ENCODE measurements around the gene SLC44A1. TPM values are rescaled to one million over a fixed set of nuclear protein-coding genes. Genes with fewer than 3 reads are reported as not detected.

The SLC44A1 gene
- polyA plus RNA-seq, 1 of the 3 experiments (the other 2 are of a cell fraction), result 4.5 TPM

DNA sequence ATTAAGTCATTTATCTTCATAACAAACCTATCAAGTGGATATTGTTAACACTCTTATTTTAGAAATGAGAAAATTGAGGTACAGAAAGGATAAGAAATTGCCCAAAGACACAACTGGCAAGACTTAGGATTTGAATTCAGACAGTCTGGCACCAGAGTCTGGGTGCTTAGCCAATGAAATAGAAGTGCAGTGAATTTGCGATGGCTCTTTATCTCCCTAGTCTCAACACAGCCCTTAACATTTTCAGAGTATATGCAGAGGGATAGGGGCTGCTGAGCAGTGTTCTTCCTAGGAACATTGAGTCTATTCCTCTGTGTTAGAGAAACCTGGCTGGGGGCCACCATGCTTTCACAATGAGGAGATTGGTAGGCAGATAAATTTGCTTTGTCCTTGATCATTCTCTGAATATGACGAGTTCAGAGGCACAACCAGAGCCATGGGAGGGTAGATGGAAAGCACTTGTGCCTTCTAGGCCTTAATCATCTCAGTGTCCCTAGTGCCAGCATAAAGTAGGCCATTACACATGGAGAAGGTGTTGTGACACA is 197.2 kb downstream of the SLC44A1 start:
- WGBS (ENCODE audit: low lambda C conversion rate), result 78% methylated on average over 2 of the region's 2 CpGs

DNA sequence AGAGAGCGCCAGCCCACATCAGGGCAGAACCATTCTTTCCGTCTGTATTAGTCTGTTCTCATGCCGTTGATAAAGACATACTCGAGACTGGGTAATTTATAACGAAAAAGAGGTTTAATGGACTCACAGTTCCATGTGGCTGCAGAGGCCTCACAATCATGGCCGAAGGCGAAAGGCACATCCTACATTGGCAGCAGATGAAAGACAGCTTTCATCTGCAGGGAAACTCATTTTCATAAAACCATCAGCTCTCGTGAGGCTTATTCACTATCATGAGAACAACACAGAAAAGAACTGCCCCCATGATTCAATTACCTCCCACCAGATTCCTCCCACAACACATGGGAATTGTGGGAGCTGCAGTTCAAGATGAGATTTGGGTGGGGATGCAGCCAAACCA is 198.7 kb downstream of the SLC44A1 start:
- H3K9me3 ChIP-seq, result no peaks in the 10 kb centered on the region
- H3K79me2 ChIP-seq (ENCODE audit: insufficient read depth), result no peaks in the 10 kb centered on the region
- H3K36me3 ChIP-seq (replicated peaks in 1 of 2; ENCODE audit: control insufficient read depth in 1 of 2, insufficient read depth in 2 of 2, low read length in 1 of 2), result no peaks in the 10 kb centered on the region
- no peaks in the 10 kb centered on the region for H3K9me2 ChIP-seq
- ChIA-PET CTCF (interaction anchor here (1.4 kb wide), 1 partner anchor 27 kb away, joined by 4 read pairs; no protein-coding TSS in a partner anchor), POLR2A (no interaction called here)
- H3K4me2 ChIP-seq, result no peak overlapping the region
- H3K27me3 ChIP-seq (ENCODE audit: insufficient read depth), result no peaks in the 10 kb centered on the region
- H4K20me1 ChIP-seq (ENCODE audit: insufficient read depth), result no peaks in the 10 kb centered on the region
- H2AFZ ChIP-seq (ENCODE audit: low read depth), result no peak overlapping the region
- H3K9ac ChIP-seq, result no peak overlapping the region
- TF ChIP-seq NRF1 (IDR thresholded peaks at IDR 0.05; ENCODE audit: low read depth, low read length), result no peak
- H3F3A ChIP-seq (replicated peaks; ENCODE audit: insufficient read depth), result no peaks in the 10 kb centered on the region
- 92% methylated on average over 8 of the region's 8 CpGs for WGBS (ENCODE audit: low lambda C conversion rate)
- DNase-seq, result no peak
- H3K4me3 ChIP-seq (ENCODE audit: low read depth in 2 of 2, low read length in 1 of 2), result no peak overlapping the region
- H3K27ac ChIP-seq (ENCODE audit: low read depth in 2 of 2, low read length in 1 of 2), result no peak overlapping the region
- H3K4me1 ChIP-seq (ENCODE audit: control insufficient read depth in 1 of 2, insufficient read depth in 2 of 2, low read depth in 1 of 2, low read length in 1 of 2), result peaks cover 0 to 3% of the 10 kb centered on the region in 2 experiments; a peak in 1 of 4 replicates

More for the DNA sequence above, 197.2 kb downstream of the SLC44A1 start:
- TF ChIP-seq ELF1 (IDR thresholded peaks at IDR 0.05), result no peak
- CTCF ChIA-PET, result no interaction called here
- Histone ChIP-seq H4K20me1 (ENCODE audit: insufficient read depth) (no peaks in the 10 kb centered on the region), H3K9ac (no peak overlapping the region), H3K79me2 (ENCODE audit: insufficient read depth) (no peaks in the 10 kb centered on the region), H3F3A (replicated peaks; ENCODE audit: insufficient read depth) (no peaks in the 10 kb centered on the region), H3K4me3 (ENCODE audit: low read depth in 2 of 2, low read length in 1 of 2) (no peak overlapping the region), H3K27me3 (ENCODE audit: insufficient read depth) (no peaks in the 10 kb centered on the region), H2AFZ (ENCODE audit: low read depth) (no peak overlapping the region), H3K9me2 (no peaks in the 10 kb centered on the region), H3K9me3 (no peaks in the 10 kb centered on the region), H3K4me2 (no peak overlapping the region), H3K27ac (ENCODE audit: low read depth in 2 of 2, low read length in 1 of 2) (no peak overlapping the region), H3K36me3 (replicated peaks in 1 of 2; ENCODE audit: control insufficient read depth in 1 of 2, insufficient read depth in 2 of 2, low read length in 1 of 2) (no peaks in the 10 kb centered on the region), H3K4me1 (ENCODE audit: control insufficient read depth in 1 of 2, insufficient read depth in 2 of 2, low read depth in 1 of 2, low read length in 1 of 2) (no peaks in the 10 kb centered on the region; a peak in 1 of 4 replicates)
- POLR2A ChIA-PET, result no interaction called here
- DNase-seq, result no peak

GRCh38 chr9:105444130-105444529 is 199.7 kb downstream of the SLC44A1 start:
- Histone ChIP-seq H3K27ac (ENCODE audit: low read depth in 2 of 2, low read length in 1 of 2) (no peak overlapping the region), H3K9ac (no peak overlapping the region), H3K4me2 (no peak overlapping the region), H3K36me3 (replicated peaks in 1 of 2; ENCODE audit: control insufficient read depth in 1 of 2, insufficient read depth in 2 of 2, low read length in 1 of 2) (no peaks in the 10 kb centered on the region), H3K4me3 (ENCODE audit: low read depth in 2 of 2, low read length in 1 of 2) (no peak overlapping the region), H3K27me3 (ENCODE audit: insufficient read depth) (no peaks in the 10 kb centered on the region), H3K79me2 (ENCODE audit: insufficient read depth) (peaks cover 9% of the 10 kb centered on the region), H3K9me3 (no peaks in the 10 kb centered on the region), H4K20me1 (ENCODE audit: insufficient read depth) (no peaks in the 10 kb centered on the region), H2AFZ (ENCODE audit: low read depth) (no peak overlapping the region), H3K4me1 (ENCODE audit: control insufficient read depth in 1 of 2, insufficient read depth in 2 of 2, low read depth in 1 of 2, low read length in 1 of 2) (peaks cover 0 to 3% of the 10 kb centered on the region in 2 experiments; a peak in 2 of 4 replicates), H3K9me2 (no peaks in the 10 kb centered on the region), H3F3A (replicated peaks; ENCODE audit: insufficient read depth) (peaks cover 5% of the 10 kb centered on the region)
- ChIA-PET CTCF (interaction anchor here (0.6 to 1.4 kb wide), 3 partner anchors 17 to 130 kb away, joined by 3 to 4 read pairs (median 3); no protein-coding TSS in a partner anchor), POLR2A (no interaction called here)
- WGBS (ENCODE audit: low lambda C conversion rate), result 77% methylated on average over 4 of the region's 4 CpGs
- no peak for DNase-seq
- TF ChIP-seq TEAD4 (IDR thresholded peaks at IDR 0.05; ENCODE audit: borderline replicate concordance, insufficient read depth) (no peak), YY1 (IDR thresholded peaks at IDR 0.05; ENCODE audit: low read depth) (no peak), MEF2A (IDR thresholded peaks at IDR 0.05; ENCODE audit: borderline replicate concordance, low read depth) (no peak), EP300 (IDR thresholded peaks at IDR 0.05; ENCODE audit: borderline replicate concordance in 1 of 2, low read depth in 1 of 2, low read length in 1 of 2) (no peak), RAD21 (IDR thresholded peaks at IDR 0.05; ENCODE audit: low read length) (no peak), GATA2 (CRISPR knock-in tag; IDR thresholded peaks at IDR 0.05) (no peak), JUND (IDR thresholded peaks at IDR 0.05) (no peak), TAF1 (IDR thresholded peaks at IDR 0.05; ENCODE audit: borderline replicate concordance, low read depth, low read length) (no peak), SMC3 (IDR thresholded peaks at IDR 0.05; ENCODE audit: low read depth, low read length) (no peak), ZBTB33 (IDR thresholded peaks at IDR 0.05; ENCODE audit: borderline replicate concordance, low read depth) (no peak)
- TF ChIP-seq, protein P1, sequence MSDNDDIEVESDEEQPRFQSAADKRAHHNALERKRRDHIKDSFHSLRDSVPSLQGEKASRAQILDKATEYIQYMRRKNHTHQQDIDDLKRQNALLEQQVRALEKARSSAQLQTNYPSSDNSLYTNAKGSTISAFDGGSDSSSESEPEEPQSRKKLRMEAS (IDR thresholded peaks at IDR 0.05; ENCODE audit: low read depth), result no peak
- TF ChIP-seq, protein P2, sequence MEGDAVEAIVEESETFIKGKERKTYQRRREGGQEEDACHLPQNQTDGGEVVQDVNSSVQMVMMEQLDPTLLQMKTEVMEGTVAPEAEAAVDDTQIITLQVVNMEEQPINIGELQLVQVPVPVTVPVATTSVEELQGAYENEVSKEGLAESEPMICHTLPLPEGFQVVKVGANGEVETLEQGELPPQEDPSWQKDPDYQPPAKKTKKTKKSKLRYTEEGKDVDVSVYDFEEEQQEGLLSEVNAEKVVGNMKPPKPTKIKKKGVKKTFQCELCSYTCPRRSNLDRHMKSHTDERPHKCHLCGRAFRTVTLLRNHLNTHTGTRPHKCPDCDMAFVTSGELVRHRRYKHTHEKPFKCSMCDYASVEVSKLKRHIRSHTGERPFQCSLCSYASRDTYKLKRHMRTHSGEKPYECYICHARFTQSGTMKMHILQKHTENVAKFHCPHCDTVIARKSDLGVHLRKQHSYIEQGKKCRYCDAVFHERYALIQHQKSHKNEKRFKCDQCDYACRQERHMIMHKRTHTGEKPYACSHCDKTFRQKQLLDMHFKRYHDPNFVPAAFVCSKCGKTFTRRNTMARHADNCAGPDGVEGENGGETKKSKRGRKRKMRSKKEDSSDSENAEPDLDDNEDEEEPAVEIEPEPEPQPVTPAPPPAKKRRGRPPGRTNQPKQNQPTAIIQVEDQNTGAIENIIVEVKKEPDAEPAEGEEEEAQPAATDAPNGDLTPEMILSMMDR (IDR thresholded peaks at IDR 0.05), result no peak
